H9 (cell line): ENCODE results near the gene CEACAM6. TPM values are rescaled to one million over a fixed set of nuclear protein-coding genes. Genes with fewer than 3 reads are reported as not detected.

ENCODE experiments used
- DNase-seq: peaks from one replicate; pipeline ENCODE4 v3.0.0-alpha.2; 2017
- H2AFZ ChIP-seq: one replicate; pipeline ENCODE4 v1.6.1; 2013; ENCODE audit warnings: mild to moderate bottlenecking, low read length, control low read depth, moderate library complexity
- H2AK5ac ChIP-seq: 2 replicates; pipeline ENCODE4 v1.6.1; 2013; ENCODE audit warnings: low read length, control low read depth, mixed read lengths; ENCODE audit not compliant: insufficient read length
- H2BK120ac ChIP-seq: one replicate; pipeline ENCODE4 v1.6.1; 2013; ENCODE audit warnings: low read depth, mild to moderate bottlenecking, low read length, control low read depth, inconsistent platforms; ENCODE audit not compliant: poor library complexity, severe bottlenecking
- H2BK12ac ChIP-seq: 2 replicates; pipeline ENCODE4 v1.6.1; 2013; ENCODE audit warnings: low read length, control low read depth, mixed read lengths, low read depth; ENCODE audit not compliant: insufficient read length
- H2BK15ac ChIP-seq: 2 replicates; pipeline ENCODE4 v1.6.1; 2013; ENCODE audit warnings: low read depth, low read length, control low read depth
- H2BK20ac ChIP-seq: one replicate; pipeline ENCODE4 v1.6.1; 2013; ENCODE audit warnings: low read depth, mild to moderate bottlenecking, low read length, control low read depth, inconsistent platforms; ENCODE audit not compliant: poor library complexity, severe bottlenecking
- H2BK5ac ChIP-seq: 2 replicates; pipeline ENCODE4 v1.6.1; 2013; ENCODE audit warnings: low read length, control low read depth, mixed read lengths; ENCODE audit not compliant: insufficient read length
- H3K14ac ChIP-seq: 2 replicates; pipeline ENCODE4 v1.6.1; 2013; ENCODE audit warnings: low read length, control low read depth; ENCODE audit not compliant: insufficient read depth
- H3K18ac ChIP-seq: 2 replicates; pipeline ENCODE4 v1.6.1; 2013; ENCODE audit warnings: low read depth, mild to moderate bottlenecking, mixed read lengths, low read length, control low read depth; ENCODE audit not compliant: insufficient read length
- H3K23ac ChIP-seq: 2 replicates; pipeline ENCODE4 v1.6.1; 2013; ENCODE audit warnings: low read length, control low read depth, mixed read lengths, low read depth; ENCODE audit not compliant: insufficient read length
- H3K23me2 ChIP-seq: 2 replicates; pipeline ENCODE4 v1.6.1; 2013; ENCODE audit warnings: low read depth, mild to moderate bottlenecking, mixed read lengths, low read length, control low read depth; ENCODE audit not compliant: insufficient read length, poor library complexity, severe bottlenecking
- H3K27ac ChIP-seq: 2 replicates; pipeline ENCODE4 v1.5.1; 2013; ENCODE audit warnings: low read length, control low read depth, mixed read lengths, low read depth; ENCODE audit not compliant: insufficient read length
- H3K27me3 ChIP-seq: 2 replicates; pipeline ENCODE4 v1.6.1; 2013; ENCODE audit warnings: low read length, control low read depth, inconsistent platforms; ENCODE audit not compliant: insufficient read depth
- H3K4ac ChIP-seq: 2 replicates; pipeline ENCODE4 v1.6.1; 2013; ENCODE audit warnings: low read depth, mild to moderate bottlenecking, control low read depth, inconsistent platforms, low read length, moderate library complexity
- H3K4me1 ChIP-seq: 2 replicates; pipeline ENCODE4 v1.6.1; 2013; ENCODE audit warnings: low read length, control low read depth, inconsistent platforms; ENCODE audit not compliant: insufficient read depth
- H3K4me2 ChIP-seq: 2 replicates; pipeline ENCODE4 v1.6.1; 2013; ENCODE audit warnings: low read length, control low read depth, mixed read lengths; ENCODE audit not compliant: insufficient read length, insufficient read depth
- H3K56ac ChIP-seq: 2 replicates; pipeline ENCODE4 v1.6.1; 2013; ENCODE audit warnings: low read depth, mild to moderate bottlenecking, mixed read lengths, low read length, control low read depth; ENCODE audit not compliant: insufficient read length
- H3K79me1 ChIP-seq: 2 replicates; pipeline ENCODE4 v1.6.1; 2013; ENCODE audit warnings: low read depth, mild to moderate bottlenecking, moderate library complexity, low read length, control low read depth, inconsistent platforms; ENCODE audit not compliant: insufficient read depth, poor library complexity, severe bottlenecking
- H3K79me2 ChIP-seq: 2 replicates; pipeline ENCODE4 v1.6.1; 2013; ENCODE audit warnings: low read length, control low read depth, inconsistent platforms; ENCODE audit not compliant: insufficient read depth
- H3K9ac ChIP-seq: 2 replicates; pipeline ENCODE4 v1.6.1; 2013; ENCODE audit warnings: low read length, control low read depth, mixed read lengths; ENCODE audit not compliant: insufficient read length; ENCODE audit errors: extremely low read depth
- H3K9me3 ChIP-seq: one replicate; pipeline ENCODE4 v1.6.1; 2013; ENCODE audit warnings: low read depth, low read length, inconsistent platforms; ENCODE audit not compliant: control insufficient read depth
- H3T11ph ChIP-seq: one replicate; pipeline ENCODE4 v1.6.1; 2013; ENCODE audit warnings: mild to moderate bottlenecking, low read length, control low read depth, inconsistent platforms
- H4K20me1 ChIP-seq: one replicate; pipeline ENCODE4 v1.6.1; 2013; ENCODE audit not compliant: control insufficient read depth, insufficient read length, insufficient read depth
- H4K5ac ChIP-seq: 2 replicates; pipeline ENCODE4 v1.6.1; 2013; ENCODE audit warnings: low read depth, mild to moderate bottlenecking, mixed read lengths, low read length, control low read depth; ENCODE audit not compliant: insufficient read length
- H4K8ac ChIP-seq: replicated peaks from 2 replicates; pipeline ENCODE4 v1.6.1; 2013; ENCODE audit warnings: low read length, control low read depth, mixed read lengths, low read depth; ENCODE audit not compliant: insufficient read length
- H4K91ac ChIP-seq: 2 replicates; pipeline ENCODE4 v1.6.1; 2013; ENCODE audit warnings: low read depth, mild to moderate bottlenecking, moderate library complexity, mixed read lengths, low read length, control low read depth; ENCODE audit not compliant: insufficient read length
- H3K27ac Mint-ChIP-seq, 3 experiments: 2 replicates in 2 of 3; 3 replicates in 1 of 3; pipeline ENCODE4 v1.8.0; 2020 to 2021; ENCODE audit warnings: mixed read lengths in 3 of 3, mild to moderate bottlenecking in 1 of 3, moderate library complexity in 1 of 3
- H3K27me3 Mint-ChIP-seq: 2 replicates; pipeline ENCODE4 v1.8.0; 2021; ENCODE audit warnings: low read depth, mild to moderate bottlenecking, moderate library complexity, mixed read lengths
- H3K36me3 Mint-ChIP-seq, 3 experiments: 2 replicates in 2 of 3; 3 replicates in 1 of 3; pipeline ENCODE4 v1.8.0; 2020 to 2021; ENCODE audit warnings: low read depth in 3 of 3, mixed read lengths in 3 of 3; ENCODE audit not compliant: insufficient read depth in 1 of 3
- H3K4me1 Mint-ChIP-seq, 2 experiments: 2 replicates each; pipeline ENCODE4 v1.8.0; 2020; ENCODE audit warnings: mixed read lengths in 2 of 2
- H3K4me3 Mint-ChIP-seq, 2 experiments: 2 replicates in 1 of 2; 3 replicates in 1 of 2; pipeline ENCODE4 v1.8.0; 2020 to 2021; ENCODE audit warnings: mild to moderate bottlenecking in 2 of 2, mixed read lengths in 2 of 2, moderate library complexity in 1 of 2
- H3K9me3 Mint-ChIP-seq, 2 experiments: 2 replicates in 1 of 2; 3 replicates in 1 of 2; pipeline ENCODE4 v1.8.0; 2020; ENCODE audit warnings: mild to moderate bottlenecking in 2 of 2, mixed read lengths in 2 of 2, moderate library complexity in 1 of 2
- CTCF ChIP-seq: fragments of 200-600 bp; sonication (generic); conservative IDR thresholded peaks from 3 replicates; pipeline ENCODE4 v1.8.0; 2021; ENCODE audit warnings: antibody characterized with exemption, mild to moderate bottlenecking
- WGBS: extraction: QIAGEN DNeasy Blood & Tissue Kit; methylation state at CpG from one replicate; pipeline ENCODE4 v1.1.7; 2013; ENCODE audit warnings: missing lambda C conversion rate, low lambda C conversion rate, mixed read lengths; ENCODE audit not compliant: insufficient read length; ENCODE audit errors: extremely low coverage; 5-methylcytosine and 5-hydroxymethylcytosine counted together
- total RNA-seq: library from RNA; stranded (reverse); gene quantifications from 2 replicates; pipeline ENCODE4 v1.2.1, GENCODE V29; 2021

CEACAM6 gene
- total RNA-seq, 1 experiment from 2014 or later = not detected

- no peak overlapping the region for H3K4ac ChIP-seq
- H4K8ac ChIP-seq = no peak overlapping the region
- no peak for TF ChIP-seq CTCF
- no peaks in the 10 kb centered on the region for H3K4me1 Mint-ChIP-seq
- no peak overlapping the region for H3K9ac ChIP-seq
- no peak overlapping the region for H3K27ac Mint-ChIP-seq
- peaks cover 20% of the 10 kb centered on the region for H3K9me3 ChIP-seq
- no peak overlapping the region for H2AFZ ChIP-seq
- no peaks in the 10 kb centered on the region for H3K4me1 ChIP-seq
- no peak overlapping the region for H3K4me3 Mint-ChIP-seq
- H3K23me2 ChIP-seq = no peaks in the 10 kb centered on the region
- H4K20me1 ChIP-seq = no peaks in the 10 kb centered on the region
- no peaks in the 10 kb centered on the region for H3K79me1 ChIP-seq
- H3K56ac ChIP-seq = no peak overlapping the region
- peaks cover 94 to 100% of the 10 kb centered on the region in 2 experiments for H3K9me3 Mint-ChIP-seq
- no peak overlapping the region for H3K18ac ChIP-seq
- no peaks in the 10 kb centered on the region; the same call in none of the 2 replicates for H3K27me3 Mint-ChIP-seq
- no peak overlapping the region for H3K4me2 ChIP-seq
- H4K5ac ChIP-seq = no peak overlapping the region
- no peak overlapping the region for H4K91ac ChIP-seq
- no peak overlapping the region for H2BK5ac ChIP-seq
- H3K23ac ChIP-seq = no peak overlapping the region
- no peak overlapping the region for H2BK120ac ChIP-seq
- H3K79me2 ChIP-seq = no peaks in the 10 kb centered on the region
- no peak overlapping the region for H2BK15ac ChIP-seq
- no peak overlapping the region for H3T11ph ChIP-seq
- H2BK20ac ChIP-seq = no peak overlapping the region
- H3K27me3 ChIP-seq = no peaks in the 10 kb centered on the region
- H3K27ac ChIP-seq = no peak overlapping the region
- WGBS = no CpG with 5 or more reads among the region's 5 CpGs
- H2AK5ac ChIP-seq = no peak overlapping the region
- no peak overlapping the region for H3K14ac ChIP-seq
- H3K36me3 Mint-ChIP-seq = peaks cover 0 to 37% (median 4%) of the 10 kb centered on the region in 3 experiments; a peak in 4 of 7 replicates
- DNase-seq = no peak
- H2BK12ac ChIP-seq = no peak overlapping the region
Measured at GRCh38 chr19:41714598-41714997, 40.7 kb upstream of the CEACAM6 start.
